PC-3 (cell line): ENCODE results near the gene NFAT5.

ENCODE experiments used
- EZH2 ChIP-seq: fragments of 300-600 bp; sonication (generic); IDR thresholded peaks from one replicate; pipeline ENCODE4 v1.6.1; 2017; ENCODE audit warnings: antibody characterized with exemption, mild to moderate bottlenecking, low read length; ENCODE audit not compliant: unreplicated experiment
- EZH2phosphoT487 ChIP-seq: fragments of 300-600 bp; sonication (generic); IDR thresholded peaks from 2 replicates; pipeline ENCODE4 v1.6.1; 2018; ENCODE audit warnings: mild to moderate bottlenecking, antibody characterized with exemption, low read length, borderline replicate concordance
- TF ChIP-seq, protein P1 (sequence below): fragments of 300-600 bp; sonication (generic); conservative IDR thresholded peaks from 2 replicates; pipeline ENCODE4 v1.5.1; 2017; ENCODE audit warnings: antibody characterized with exemption, low read depth, mild to moderate bottlenecking, low read length

DNA sequence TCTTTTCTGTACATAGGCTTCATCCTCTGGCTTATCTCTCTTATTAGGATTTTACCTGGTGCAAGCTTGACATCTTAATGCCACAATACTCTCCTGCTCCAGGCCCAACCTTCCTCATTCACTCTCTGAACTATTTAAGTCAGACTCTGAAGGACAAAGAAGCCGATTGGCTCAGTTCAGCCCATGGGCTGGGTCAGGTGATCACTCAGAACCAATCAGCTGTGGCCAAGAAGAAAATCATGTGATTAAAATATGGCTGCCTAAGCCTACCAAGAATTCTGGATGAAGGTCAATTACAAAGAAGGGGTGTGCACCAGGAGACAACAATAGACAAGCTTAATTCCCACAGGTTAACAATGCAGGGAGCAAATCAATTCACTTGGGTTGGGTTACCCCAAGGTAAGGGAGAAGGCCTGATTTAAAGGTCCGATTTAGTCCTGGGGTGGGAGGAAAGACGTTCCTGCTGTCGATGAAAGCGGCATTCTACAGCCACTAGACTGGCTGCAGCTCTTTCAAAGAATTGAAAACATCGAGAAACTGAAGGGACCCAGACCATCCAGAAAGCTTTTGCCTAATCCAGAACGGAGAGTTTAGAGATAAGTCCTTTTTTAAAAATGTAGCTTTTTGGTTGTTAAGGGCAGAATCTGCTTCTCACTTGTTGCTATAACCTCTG, 42.9 kb upstream of the NFAT5 start:
- TF ChIP-seq, protein P1, sequence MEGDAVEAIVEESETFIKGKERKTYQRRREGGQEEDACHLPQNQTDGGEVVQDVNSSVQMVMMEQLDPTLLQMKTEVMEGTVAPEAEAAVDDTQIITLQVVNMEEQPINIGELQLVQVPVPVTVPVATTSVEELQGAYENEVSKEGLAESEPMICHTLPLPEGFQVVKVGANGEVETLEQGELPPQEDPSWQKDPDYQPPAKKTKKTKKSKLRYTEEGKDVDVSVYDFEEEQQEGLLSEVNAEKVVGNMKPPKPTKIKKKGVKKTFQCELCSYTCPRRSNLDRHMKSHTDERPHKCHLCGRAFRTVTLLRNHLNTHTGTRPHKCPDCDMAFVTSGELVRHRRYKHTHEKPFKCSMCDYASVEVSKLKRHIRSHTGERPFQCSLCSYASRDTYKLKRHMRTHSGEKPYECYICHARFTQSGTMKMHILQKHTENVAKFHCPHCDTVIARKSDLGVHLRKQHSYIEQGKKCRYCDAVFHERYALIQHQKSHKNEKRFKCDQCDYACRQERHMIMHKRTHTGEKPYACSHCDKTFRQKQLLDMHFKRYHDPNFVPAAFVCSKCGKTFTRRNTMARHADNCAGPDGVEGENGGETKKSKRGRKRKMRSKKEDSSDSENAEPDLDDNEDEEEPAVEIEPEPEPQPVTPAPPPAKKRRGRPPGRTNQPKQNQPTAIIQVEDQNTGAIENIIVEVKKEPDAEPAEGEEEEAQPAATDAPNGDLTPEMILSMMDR = no peak
- no peak for TF ChIP-seq EZH2phosphoT487
- TF ChIP-seq EZH2 = no peak
